HAP-1 (cell line): ENCODE measurements around the gene ADCY7.

ENCODE experiments used
- DNase-seq, 2 experiments: peaks; one replicate each; pipeline ENCODE4 v3.0.0-alpha.2; 2016 to 2020; ENCODE audit warnings: low spot score in 2 of 2
- H3K27me3 ChIP-seq: fragments of 250-450 bp; sonication (Bioruptor Pico); 2 replicates; pipeline ENCODE4 v1.5.1; 2020; ENCODE audit warnings: low read depth, mild to moderate bottlenecking, moderate library complexity
- H3K36me3 ChIP-seq: fragments of 250-450 bp; sonication (Bioruptor Pico); replicated peaks from 2 replicates; pipeline ENCODE4 v1.5.1; 2020; ENCODE audit warnings: mild to moderate bottlenecking
- H3K4me1 ChIP-seq: fragments of 250-450 bp; sonication (Bioruptor Pico); 2 replicates; pipeline ENCODE4 v1.5.1; 2020; ENCODE audit warnings: mild to moderate bottlenecking
- H3K4me3 ChIP-seq: fragments of 250-450 bp; sonication (Bioruptor Pico); 2 replicates; pipeline ENCODE4 v1.5.1; 2020; ENCODE audit warnings: mild to moderate bottlenecking, moderate library complexity
- H3K9me3 ChIP-seq: fragments of 250-450 bp; sonication (Bioruptor Pico); 2 replicates; pipeline ENCODE4 v1.5.1; 2020; ENCODE audit warnings: mild to moderate bottlenecking, moderate library complexity
- in situ Hi-C: fragments of 300-500 bp; cut with MboI; formaldehyde crosslinking; loops from 3 replicates; pipeline ENCODE4 v1.14.3; 2020; ENCODE audit warnings: low sequenced_read_pairs, inconsistent platforms, mixed read lengths

ADCY7 gene

GRCh38 chr16:50275098-50275415, 8.7 kb downstream of the ADCY7 start:
- H3K27me3 ChIP-seq = no peaks in the 10 kb centered on the region
- no peaks in the 10 kb centered on the region for H3K9me3 ChIP-seq
- in situ Hi-C loops = no loop called here
- H3K4me3 ChIP-seq = no peak overlapping the region
- H3K4me1 ChIP-seq = peaks cover 17% of the 10 kb centered on the region
- no peaks in the 10 kb centered on the region for H3K36me3 ChIP-seq
- no peak for DNase-seq

- peaks cover 17% of the 10 kb centered on the region for H3K4me1 ChIP-seq
- no peaks in the 10 kb centered on the region for H3K36me3 ChIP-seq
- in situ Hi-C loops = no loop called here
- no peak overlapping the region for H3K4me3 ChIP-seq
- no peaks in the 10 kb centered on the region for H3K27me3 ChIP-seq
- no peak for DNase-seq
- no peaks in the 10 kb centered on the region for H3K9me3 ChIP-seq
These were observed 9.3 kb downstream of the ADCY7 start for GRCh38 chr16:50275428-50276325.

- no peak overlapping the region for H3K4me3 ChIP-seq
- DNase-seq = no peak
- no peaks in the 10 kb centered on the region for H3K36me3 ChIP-seq
- H3K9me3 ChIP-seq = no peaks in the 10 kb centered on the region
- in situ Hi-C loops = no loop called here
- H3K4me1 ChIP-seq = peaks cover 17% of the 10 kb centered on the region
- no peaks in the 10 kb centered on the region for H3K27me3 ChIP-seq
These were observed 9.9 kb downstream of the ADCY7 start for GRCh38 chr16:50276326-50276640.

GRCh38 chr16:50276801-50277555, 10.6 kb downstream of the ADCY7 start:
- peaks cover 17% of the 10 kb centered on the region for H3K4me1 ChIP-seq
- no peaks in the 10 kb centered on the region for H3K27me3 ChIP-seq
- H3K9me3 ChIP-seq = no peaks in the 10 kb centered on the region
- no peak overlapping the region for H3K4me3 ChIP-seq
- no peak for DNase-seq
- in situ Hi-C loops = no loop called here
- no peaks in the 10 kb centered on the region for H3K36me3 ChIP-seq

- in situ Hi-C loops = no loop called here
- no peak overlapping the region for H3K4me3 ChIP-seq
- no peaks in the 10 kb centered on the region for H3K36me3 ChIP-seq
- peak; percentile 36 to 91 for DNase-seq
- no peaks in the 10 kb centered on the region for H3K9me3 ChIP-seq
- no peaks in the 10 kb centered on the region for H3K27me3 ChIP-seq
- H3K4me1 ChIP-seq = peaks cover 17% of the 10 kb centered on the region
These were observed 11.9 kb downstream of the ADCY7 start for GRCh38 chr16:50278251-50278650.

GRCh38 chr16:50279504-50279865, 13.1 kb downstream of the ADCY7 start:
- in situ Hi-C loops = no loop called here
- Histone ChIP-seq H3K36me3 (no peaks in the 10 kb centered on the region), H3K9me3 (no peaks in the 10 kb centered on the region), H3K4me1 (peaks cover 17% of the 10 kb centered on the region), H3K4me3 (no peak overlapping the region), H3K27me3 (no peaks in the 10 kb centered on the region)
- DNase-seq = no peak

GRCh38 chr16:50280932-50281331, 14.6 kb downstream of the ADCY7 start:
- Histone ChIP-seq H3K27me3 (no peaks in the 10 kb centered on the region), H3K36me3 (no peaks in the 10 kb centered on the region), H3K9me3 (no peaks in the 10 kb centered on the region), H3K4me1 (peaks cover 17% of the 10 kb centered on the region), H3K4me3 (no peak overlapping the region)
- no peak for DNase-seq
- in situ Hi-C loops = no loop called here

- no peak overlapping the region for H3K4me3 ChIP-seq
- DNase-seq = no peak
- in situ Hi-C loops = no loop called here
- no peaks in the 10 kb centered on the region for H3K36me3 ChIP-seq
- H3K27me3 ChIP-seq = no peaks in the 10 kb centered on the region
- H3K4me1 ChIP-seq = peaks cover 17% of the 10 kb centered on the region
- no peaks in the 10 kb centered on the region for H3K9me3 ChIP-seq
These were observed 15.1 kb downstream of the ADCY7 start for GRCh38 chr16:50281391-50282009.

- Histone ChIP-seq H3K27me3 (no peaks in the 10 kb centered on the region), H3K4me1 (peaks cover 17% of the 10 kb centered on the region), H3K36me3 (no peaks in the 10 kb centered on the region), H3K4me3 (no peak overlapping the region), H3K9me3 (no peaks in the 10 kb centered on the region)
- in situ Hi-C loops = no loop called here
- DNase-seq = no peak
These were observed 15.7 kb downstream of the ADCY7 start for GRCh38 chr16:50282010-50282538.

GRCh38 chr16:50282955-50283631, 16.7 kb downstream of the ADCY7 start:
- Histone ChIP-seq H3K36me3 (no peaks in the 10 kb centered on the region), H3K27me3 (no peaks in the 10 kb centered on the region), H3K4me3 (no peak overlapping the region), H3K9me3 (no peaks in the 10 kb centered on the region), H3K4me1 (peaks cover 12% of the 10 kb centered on the region)
- DNase-seq = no peak
- in situ Hi-C loops = no loop called here

- Histone ChIP-seq H3K36me3 (no peaks in the 10 kb centered on the region), H3K27me3 (no peaks in the 10 kb centered on the region), H3K9me3 (no peaks in the 10 kb centered on the region), H3K4me1 (peaks cover under 1% of the 10 kb centered on the region), H3K4me3 (no peak overlapping the region)
- in situ Hi-C loops = no loop called here
- no peak for DNase-seq
These were observed 18.0 kb downstream of the ADCY7 start for GRCh38 chr16:50284131-50284911.

GRCh38 chr16:50285406-50286003, 19.2 kb downstream of the ADCY7 start:
- Histone ChIP-seq H3K27me3 (no peaks in the 10 kb centered on the region), H3K36me3 (no peaks in the 10 kb centered on the region), H3K9me3 (no peaks in the 10 kb centered on the region), H3K4me3 (no peak overlapping the region), H3K4me1 (no peaks in the 10 kb centered on the region)
- no peak for DNase-seq
- in situ Hi-C loops = no loop called here

GRCh38 chr16:50286681-50287080, 20.3 kb downstream of the ADCY7 start:
- Histone ChIP-seq H3K4me3 (no peak overlapping the region), H3K27me3 (no peaks in the 10 kb centered on the region), H3K36me3 (no peaks in the 10 kb centered on the region), H3K4me1 (no peaks in the 10 kb centered on the region), H3K9me3 (no peaks in the 10 kb centered on the region)
- in situ Hi-C loops = no loop called here
- no peak for DNase-seq
